Stomach smooth muscle (tissue), 2 donors: ENCODE results near the gene ZNF268.
A peak's percentile ranks its signal among the peaks of the same experiment; 100 is the strongest.

ENCODE experiments used
- H3K27ac ChIP-seq: one replicate; pipeline ENCODE4 v1.7.0; 2013; ENCODE audit warnings: mild to moderate bottlenecking, low read length, inconsistent platforms
- H3K27me3 ChIP-seq, 2 donors: one replicate each; pipeline ENCODE4 v1.7.0; 2013; ENCODE audit warnings: low read length in 2 of 2; ENCODE audit not compliant: insufficient read depth in 2 of 2, control insufficient read depth in 1 of 2
- H3K36me3 ChIP-seq, 2 donors: one replicate each; pipeline ENCODE4 v1.7.0; 2013; ENCODE audit warnings: low read length in 2 of 2; ENCODE audit not compliant: control insufficient read depth in 2 of 2, insufficient read depth in 2 of 2
- H3K4me1 ChIP-seq: one replicate; pipeline ENCODE4 v1.7.0; 2013; ENCODE audit warnings: low read length; ENCODE audit not compliant: control insufficient read depth, insufficient read depth
- H3K4me3 ChIP-seq, 2 donors: one replicate each; pipeline ENCODE4 v1.7.0; 2013; ENCODE audit warnings: low read length in 2 of 2
- H3K9ac ChIP-seq, 2 donors: one replicate each; pipeline ENCODE4 v1.7.0; 2013; ENCODE audit warnings: low read length in 2 of 2, mild to moderate bottlenecking in 1 of 2
- H3K9me3 ChIP-seq, 2 donors: one replicate each; pipeline ENCODE4 v1.7.0; 2013; ENCODE audit warnings: low read length in 2 of 2; ENCODE audit not compliant: control insufficient read depth in 2 of 2
- donor health status: healthy.
- donor health status: Pancreatic carcinoma.

ZNF268 gene

DNA sequence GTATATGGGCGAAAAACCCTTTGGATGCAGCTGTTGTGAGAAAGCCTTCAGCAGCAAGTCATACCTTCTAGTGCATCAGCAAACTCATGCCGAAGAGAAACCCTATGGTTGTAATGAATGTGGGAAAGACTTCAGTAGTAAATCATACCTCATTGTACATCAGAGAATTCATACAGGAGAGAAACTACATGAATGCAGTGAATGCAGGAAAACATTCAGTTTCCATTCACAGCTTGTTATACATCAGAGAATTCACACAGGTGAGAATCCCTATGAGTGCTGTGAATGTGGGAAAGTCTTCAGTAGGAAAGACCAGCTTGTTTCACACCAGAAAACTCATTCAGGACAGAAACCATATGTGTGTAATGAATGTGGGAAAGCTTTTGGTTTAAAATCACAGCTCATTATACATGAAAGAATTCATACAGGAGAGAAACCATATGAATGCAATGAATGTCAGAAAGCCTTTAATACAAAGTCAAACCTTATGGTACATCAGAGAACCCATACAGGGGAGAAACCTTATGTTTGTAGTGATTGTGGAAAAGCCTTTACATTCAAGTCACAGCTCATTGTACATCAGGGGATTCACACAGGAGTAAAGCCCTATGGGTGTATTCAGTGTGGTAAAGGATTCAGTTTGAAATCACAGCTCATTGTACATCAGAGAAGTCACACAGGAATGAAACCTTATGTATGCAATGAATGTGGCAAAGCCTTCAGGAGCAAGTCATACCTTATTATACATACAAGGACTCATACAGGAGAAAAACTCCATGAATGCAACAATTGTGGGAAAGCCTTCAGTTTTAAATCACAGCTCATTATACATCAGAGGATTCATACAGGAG is 21.4 kb downstream of the ZNF268 start:
- H3K9ac ChIP-seq, result no peak overlapping the region
- no peaks in the 10 kb centered on the region for H3K27me3 ChIP-seq
- no peaks in the 10 kb centered on the region for H3K4me1 ChIP-seq
- peaks cover 30 to 39% of the 10 kb centered on the region in 2 donors for H3K36me3 ChIP-seq
- no peak overlapping the region for H3K27ac ChIP-seq
- peak overlapping the region in 1 of 2 donors; percentile 56 for H3K4me3 ChIP-seq
- H3K9me3 ChIP-seq, result peaks cover 58 to 62% of the 10 kb centered on the region in 2 donors

DNA sequence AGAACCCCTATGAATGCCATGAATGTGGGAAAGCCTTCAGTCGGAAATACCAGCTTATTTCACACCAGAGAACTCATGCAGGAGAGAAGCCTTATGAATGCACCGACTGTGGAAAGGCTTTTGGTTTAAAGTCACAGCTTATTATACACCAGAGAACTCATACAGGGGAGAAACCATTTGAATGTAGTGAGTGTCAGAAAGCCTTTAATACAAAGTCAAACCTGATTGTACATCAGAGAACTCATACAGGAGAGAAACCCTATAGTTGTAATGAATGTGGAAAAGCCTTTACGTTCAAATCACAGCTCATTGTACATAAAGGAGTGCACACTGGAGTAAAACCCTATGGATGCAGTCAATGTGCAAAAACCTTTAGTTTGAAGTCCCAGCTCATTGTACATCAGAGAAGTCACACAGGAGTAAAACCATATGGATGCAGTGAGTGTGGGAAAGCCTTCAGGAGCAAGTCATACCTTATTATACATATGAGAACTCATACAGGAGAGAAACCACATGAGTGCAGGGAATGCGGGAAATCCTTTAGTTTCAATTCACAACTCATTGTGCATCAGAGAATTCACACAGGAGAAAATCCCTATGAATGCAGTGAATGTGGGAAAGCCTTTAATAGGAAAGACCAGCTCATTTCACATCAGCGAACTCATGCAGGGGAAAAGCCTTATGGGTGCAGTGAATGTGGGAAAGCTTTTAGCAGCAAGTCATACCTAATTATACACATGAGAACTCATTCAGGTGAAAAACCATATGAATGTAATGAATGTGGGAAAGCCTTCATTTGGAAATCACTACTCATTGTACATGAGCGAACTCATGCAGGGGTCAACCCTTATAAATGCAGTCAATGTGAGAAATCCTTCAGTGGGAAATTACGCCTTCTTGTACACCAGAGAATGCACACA is 22.3 kb downstream of the ZNF268 start:
- peaks cover 65 to 66% of the 10 kb centered on the region in 2 donors for H3K9me3 ChIP-seq
- no peaks in the 10 kb centered on the region for H3K27me3 ChIP-seq
- peaks cover 30 to 39% of the 10 kb centered on the region in 2 donors for H3K36me3 ChIP-seq
- H3K4me1 ChIP-seq, result no peaks in the 10 kb centered on the region
- peak overlapping the region in 1 of 2 donors; percentile 56 for H3K4me3 ChIP-seq
- no peak overlapping the region for H3K27ac ChIP-seq
- no peak overlapping the region for H3K9ac ChIP-seq

DNA sequence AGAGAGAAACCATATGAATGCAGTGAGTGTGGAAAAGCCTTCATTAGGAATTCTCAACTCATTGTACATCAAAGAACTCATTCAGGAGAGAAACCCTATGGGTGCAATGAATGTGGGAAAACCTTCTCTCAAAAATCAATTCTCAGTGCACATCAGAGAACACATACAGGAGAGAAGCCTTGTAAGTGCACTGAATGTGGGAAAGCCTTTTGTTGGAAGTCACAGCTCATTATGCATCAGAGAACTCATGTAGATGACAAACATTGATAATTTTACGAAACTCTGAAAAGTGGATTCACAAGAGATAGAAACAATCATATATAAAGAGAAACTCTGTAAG is 22.9 kb downstream of the ZNF268 start:
- peak overlapping the region in 1 of 2 donors; percentile 56 for H3K4me3 ChIP-seq
- H3K4me1 ChIP-seq, result no peaks in the 10 kb centered on the region
- H3K27me3 ChIP-seq, result no peaks in the 10 kb centered on the region
- H3K9ac ChIP-seq, result no peak overlapping the region
- H3K9me3 ChIP-seq, result peaks cover 67% of the 10 kb centered on the region in 2 donors
- H3K27ac ChIP-seq, result no peak overlapping the region
- peaks cover 30 to 39% of the 10 kb centered on the region in 2 donors for H3K36me3 ChIP-seq

DNA sequence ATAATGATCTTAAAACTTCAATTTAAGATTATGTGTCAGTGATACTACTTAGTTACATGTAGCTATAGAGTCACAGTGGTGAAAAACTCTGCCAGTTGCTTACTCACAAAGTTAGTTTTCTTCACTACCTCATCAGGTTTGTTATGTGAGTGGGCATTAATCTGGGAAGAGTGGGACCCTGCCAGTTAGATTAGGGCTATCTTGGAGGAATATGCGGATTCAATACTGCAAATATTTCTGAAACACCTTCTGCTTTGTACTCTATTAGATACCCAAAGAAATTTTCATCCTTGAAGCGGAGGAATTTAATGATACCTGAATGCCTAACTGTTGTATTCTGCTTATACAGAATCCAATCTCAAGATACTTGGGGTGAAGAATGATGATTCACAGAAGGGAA is 25.1 kb downstream of the ZNF268 start:
- no peak overlapping the region for H3K4me3 ChIP-seq
- H3K36me3 ChIP-seq, result peaks cover 23 to 30% of the 10 kb centered on the region in 2 donors
- H3K4me1 ChIP-seq, result no peaks in the 10 kb centered on the region
- no peaks in the 10 kb centered on the region for H3K27me3 ChIP-seq
- no peak overlapping the region for H3K27ac ChIP-seq
- H3K9me3 ChIP-seq, result peaks cover 64 to 81% of the 10 kb centered on the region in 2 donors
- H3K9ac ChIP-seq, result no peak overlapping the region

DNA sequence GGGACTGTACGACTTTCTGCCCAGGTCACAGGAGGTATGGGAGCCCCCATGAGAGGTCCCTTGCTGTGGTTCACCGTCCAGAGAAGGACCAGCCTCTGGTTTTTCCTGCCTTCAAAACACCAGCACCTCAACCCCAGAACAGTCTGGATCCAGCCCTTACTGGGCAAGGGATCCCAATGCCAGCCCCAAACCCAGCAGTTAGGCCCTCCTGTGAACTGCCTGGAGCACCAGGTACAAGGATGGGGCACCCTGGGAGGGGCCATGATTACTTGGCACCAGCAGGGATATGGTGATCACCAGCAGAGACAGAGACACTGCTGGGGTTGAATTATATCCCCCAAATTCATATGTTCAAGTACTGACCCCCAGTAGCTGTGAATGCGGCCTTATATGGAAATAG is 34.4 kb downstream of the ZNF268 start:
- no peaks in the 10 kb centered on the region for H3K4me1 ChIP-seq
- H3K36me3 ChIP-seq, result no peaks in the 10 kb centered on the region
- H3K27ac ChIP-seq, result no peak overlapping the region
- H3K9ac ChIP-seq, result no peak overlapping the region
- H3K4me3 ChIP-seq, result no peak overlapping the region
- H3K9me3 ChIP-seq, result peaks cover 16 to 68% of the 10 kb centered on the region in 2 donors
- no peaks in the 10 kb centered on the region for H3K27me3 ChIP-seq

DNA sequence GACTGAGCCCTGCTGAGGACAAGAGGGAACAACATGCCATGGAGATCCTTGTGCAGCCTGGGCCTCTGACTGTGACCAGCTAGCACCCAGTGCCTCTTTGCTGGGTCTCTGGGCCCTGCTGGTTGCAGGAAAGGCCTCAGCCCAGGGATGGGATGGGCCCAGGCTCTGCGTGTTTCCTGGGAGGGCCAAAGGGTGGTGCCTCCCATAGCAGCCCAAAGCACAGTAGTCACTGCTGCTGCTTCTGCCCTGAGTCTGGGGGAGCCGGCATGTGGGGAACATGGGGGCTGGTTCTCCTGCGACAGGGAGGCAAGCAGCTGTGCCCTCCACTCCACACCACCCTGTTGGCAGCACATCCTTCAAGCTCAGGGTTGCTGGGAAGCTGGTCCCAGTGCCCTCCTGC is 35.9 kb downstream of the ZNF268 start:
- peaks cover 9 to 64% of the 10 kb centered on the region in 2 donors for H3K9me3 ChIP-seq

DNA sequence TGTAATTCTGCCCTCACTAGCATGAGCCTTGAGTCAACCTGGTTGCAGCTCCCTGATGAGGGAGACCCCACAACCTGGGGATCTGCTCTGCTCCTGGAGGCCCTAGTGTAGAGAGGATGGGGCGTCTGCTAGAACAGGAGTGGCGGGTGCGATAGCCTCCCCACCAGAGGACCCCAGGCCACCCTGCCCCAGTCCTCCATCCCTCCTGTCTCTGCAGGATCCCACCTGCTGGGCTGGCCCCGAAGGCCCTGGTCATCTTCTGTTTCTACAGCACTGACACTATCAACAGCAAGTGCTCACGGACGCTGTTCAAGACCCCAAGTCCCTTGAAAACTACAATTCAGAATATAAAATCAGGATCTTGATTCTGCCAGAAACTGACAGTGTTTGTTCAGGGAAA is 39.2 kb downstream of the ZNF268 start:
- H3K4me3 ChIP-seq, result no peak overlapping the region
- no peak overlapping the region for H3K27ac ChIP-seq
- H3K4me1 ChIP-seq, result no peaks in the 10 kb centered on the region
- no peak overlapping the region for H3K9ac ChIP-seq
- peaks cover 3 to 45% of the 10 kb centered on the region in 2 donors for H3K9me3 ChIP-seq
- H3K27me3 ChIP-seq, result no peaks in the 10 kb centered on the region
- H3K36me3 ChIP-seq, result no peaks in the 10 kb centered on the region

More for the DNA sequence above, 35.9 kb downstream of the ZNF268 start:
- Histone ChIP-seq H3K27me3 (no peaks in the 10 kb centered on the region), H3K36me3 (no peaks in the 10 kb centered on the region), H3K27ac (no peak overlapping the region), H3K4me3 (no peak overlapping the region), H3K9ac (no peak overlapping the region), H3K4me1 (no peaks in the 10 kb centered on the region)

DNA sequence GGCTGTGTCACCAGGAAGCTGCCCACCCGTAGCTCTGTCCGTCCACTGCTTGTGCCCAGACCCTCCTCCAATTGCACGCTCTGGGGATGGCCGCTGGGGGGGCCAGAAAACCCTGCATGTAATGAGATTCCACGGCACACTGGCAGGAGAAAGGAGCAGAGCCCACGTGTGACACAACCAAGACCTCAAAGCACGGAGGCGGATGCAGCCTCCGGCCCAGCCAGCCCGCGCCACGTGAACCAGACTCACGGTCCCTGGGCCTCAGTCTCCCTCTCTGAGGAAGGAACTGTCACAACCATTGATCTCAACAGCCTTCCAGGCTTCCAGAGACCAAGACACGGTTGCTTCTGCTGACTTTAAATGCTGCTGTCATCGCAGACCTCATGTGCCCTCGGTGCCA is 39.9 kb downstream of the ZNF268 start:
- Histone ChIP-seq H3K9ac (no peak overlapping the region), H3K27ac (no peak overlapping the region), H3K4me3 (no peak overlapping the region), H3K27me3 (no peaks in the 10 kb centered on the region), H3K4me1 (no peaks in the 10 kb centered on the region), H3K9me3 (peaks cover 0 to 41% of the 10 kb centered on the region in 2 donors), H3K36me3 (no peaks in the 10 kb centered on the region)

DNA sequence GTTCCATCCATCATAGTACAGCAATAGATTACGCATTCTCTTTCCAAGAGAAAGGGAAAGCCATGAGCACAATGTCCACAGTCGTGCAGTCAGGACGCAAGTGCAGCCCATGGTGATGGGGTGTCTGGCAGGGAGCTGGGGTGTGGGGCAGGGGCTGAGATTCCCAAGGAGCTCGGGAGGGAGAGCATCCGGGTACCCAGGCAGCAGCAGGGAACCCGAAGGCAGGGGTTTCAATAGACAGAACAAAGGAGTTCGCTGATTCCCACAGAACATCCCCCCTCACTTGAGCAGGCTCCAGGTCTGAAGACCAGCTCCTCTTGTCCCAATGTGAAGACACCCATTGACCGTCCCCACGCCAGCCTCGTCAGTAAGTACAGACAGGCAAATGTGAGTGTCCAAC is 40.9 kb downstream of the ZNF268 start:
- no peaks in the 10 kb centered on the region for H3K27me3 ChIP-seq
- no peak overlapping the region for H3K27ac ChIP-seq
- H3K4me3 ChIP-seq, result no peak overlapping the region
- no peaks in the 10 kb centered on the region for H3K4me1 ChIP-seq
- H3K36me3 ChIP-seq, result no peaks in the 10 kb centered on the region
- H3K9ac ChIP-seq, result no peak overlapping the region
- peaks cover 0 to 32% of the 10 kb centered on the region in 2 donors for H3K9me3 ChIP-seq

DNA sequence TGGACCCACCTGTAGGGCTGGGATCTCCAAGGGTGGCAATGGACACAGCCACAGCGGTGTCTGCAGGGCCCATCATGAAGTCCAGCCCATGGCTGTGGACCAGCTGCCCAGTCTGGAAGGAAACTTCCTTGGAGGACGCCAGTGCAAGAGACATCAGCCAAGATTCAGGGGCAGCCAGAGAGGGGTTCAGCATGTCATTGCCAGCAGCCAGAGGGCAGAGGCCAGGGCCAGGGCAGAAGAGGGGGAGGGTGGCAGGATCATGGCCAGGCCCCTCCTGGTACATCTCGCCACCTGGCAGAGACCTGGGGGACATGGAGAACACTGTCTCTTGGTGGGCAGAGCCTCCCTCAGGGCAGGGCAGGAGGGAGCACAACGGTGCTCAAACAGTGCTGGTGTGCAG is 44.2 kb downstream of the ZNF268 start:
- H3K27me3 ChIP-seq, result no peaks in the 10 kb centered on the region
- H3K36me3 ChIP-seq, result no peaks in the 10 kb centered on the region
- no peak overlapping the region for H3K27ac ChIP-seq
- no peak overlapping the region for H3K4me3 ChIP-seq
- H3K9me3 ChIP-seq, result peaks cover 3 to 16% of the 10 kb centered on the region in 2 donors
- H3K4me1 ChIP-seq, result no peaks in the 10 kb centered on the region
- H3K9ac ChIP-seq, result no peak overlapping the region
